HG02885 (cell line): ENCODE results near the gene WASHC1.
"Not testable (repeated sequence)": the region's sequence is repeated elsewhere in the genome, so short reads cannot be mapped to it uniquely, and the experiment has no call there.

Experiments
- ATAC-seq: cut with Tn5 transposase; IDR thresholded peaks from one replicate; pipeline ENCODE4 v1.9.1; 2021; ENCODE audit warnings: mild to moderate bottlenecking; ENCODE audit not compliant: unreplicated experiment, poor library complexity

WASHC1 gene

GRCh38 chr9:16875-17274, 12.4 kb downstream of the WASHC1 start:
- ATAC-seq: not testable (repeated sequence)

- ATAC-seq: not testable (repeated sequence)
Measured at GRCh38 chr9:14129-14809, 15.0 kb downstream of the WASHC1 start.

- ATAC-seq: not testable (repeated sequence)
Measured at GRCh38 chr9:11206-11605, 18.1 kb downstream of the WASHC1 start.

GRCh38 chr9:10653-11053, 18.6 kb downstream of the WASHC1 start:
- ATAC-seq: not testable (repeated sequence)

- not testable (repeated sequence) for ATAC-seq
Measured at GRCh38 chr9:10207-10606, 19.0 kb downstream of the WASHC1 start.
